Parathyroid adenoma (tissue), 2 donors: ENCODE measurements around the gene GABRG3.

Experiments used
- H2AFZ ChIP-seq: fragments of 300-600 bp; sonication (generic); one replicate; pipeline ENCODE4 v1.7.0; 2017; ENCODE audit warnings: antibody characterized with exemption, mild to moderate bottlenecking
- H3K27ac ChIP-seq: fragments of 300-600 bp; sonication (generic); one replicate; pipeline ENCODE4 v1.7.0; 2017
- H3K27me3 ChIP-seq: fragments of 300-600 bp; sonication (generic); one replicate; pipeline ENCODE4 v1.7.0; 2017; ENCODE audit warnings: low read length; ENCODE audit not compliant: control insufficient read depth, insufficient read depth
- H3K36me3 ChIP-seq: fragments of 300-600 bp; sonication (generic); one replicate; pipeline ENCODE4 v1.7.0; 2017; ENCODE audit warnings: low read length; ENCODE audit not compliant: control insufficient read depth, insufficient read depth
- H3K4me1 ChIP-seq: fragments of 300-600 bp; sonication (generic); one replicate; pipeline ENCODE4 v1.7.0; 2017; ENCODE audit warnings: control low read depth
- H3K4me2 ChIP-seq: fragments of 300-600 bp; sonication (generic); one replicate; pipeline ENCODE4 v1.7.0; 2017; ENCODE audit warnings: low read length
- H3K4me3 ChIP-seq: fragments of 300-600 bp; sonication (generic); one replicate; pipeline ENCODE4 v1.7.0; 2017; ENCODE audit warnings: low read depth, low read length
- H3K79me2 ChIP-seq: fragments of 300-600 bp; sonication (generic); one replicate; pipeline ENCODE4 v1.7.0; 2017; ENCODE audit warnings: control low read depth
- H3K9ac ChIP-seq: fragments of 300-600 bp; sonication (generic); one replicate; pipeline ENCODE4 v1.7.0; 2017; ENCODE audit warnings: mild to moderate bottlenecking
- H3K9me3 ChIP-seq: fragments of 300-600 bp; sonication (generic); one replicate; pipeline ENCODE4 v1.7.0; 2017; ENCODE audit warnings: low read length; ENCODE audit not compliant: control insufficient read depth
- TF ChIP-seq, protein P1 (sequence below): fragments of 300-600 bp; sonication (generic); IDR thresholded peaks from one replicate; pipeline ENCODE4 v1.7.0; 2017; ENCODE audit warnings: antibody characterized with exemption, mild to moderate bottlenecking
- donor health status: primary hyperparathyroidism.

The GABRG3 gene

GRCh38 chr15:27464941-27465612 is 494.1 kb downstream of the GABRG3 start:
- H3K27me3 ChIP-seq = no peaks in the 10 kb centered on the region

GRCh38 chr15:27466758-27467157 is 495.8 kb downstream of the GABRG3 start:
- Histone ChIP-seq H3K9ac (no peak overlapping the region), H3K4me1 (no peaks in the 10 kb centered on the region)
- TF ChIP-seq, protein P1, sequence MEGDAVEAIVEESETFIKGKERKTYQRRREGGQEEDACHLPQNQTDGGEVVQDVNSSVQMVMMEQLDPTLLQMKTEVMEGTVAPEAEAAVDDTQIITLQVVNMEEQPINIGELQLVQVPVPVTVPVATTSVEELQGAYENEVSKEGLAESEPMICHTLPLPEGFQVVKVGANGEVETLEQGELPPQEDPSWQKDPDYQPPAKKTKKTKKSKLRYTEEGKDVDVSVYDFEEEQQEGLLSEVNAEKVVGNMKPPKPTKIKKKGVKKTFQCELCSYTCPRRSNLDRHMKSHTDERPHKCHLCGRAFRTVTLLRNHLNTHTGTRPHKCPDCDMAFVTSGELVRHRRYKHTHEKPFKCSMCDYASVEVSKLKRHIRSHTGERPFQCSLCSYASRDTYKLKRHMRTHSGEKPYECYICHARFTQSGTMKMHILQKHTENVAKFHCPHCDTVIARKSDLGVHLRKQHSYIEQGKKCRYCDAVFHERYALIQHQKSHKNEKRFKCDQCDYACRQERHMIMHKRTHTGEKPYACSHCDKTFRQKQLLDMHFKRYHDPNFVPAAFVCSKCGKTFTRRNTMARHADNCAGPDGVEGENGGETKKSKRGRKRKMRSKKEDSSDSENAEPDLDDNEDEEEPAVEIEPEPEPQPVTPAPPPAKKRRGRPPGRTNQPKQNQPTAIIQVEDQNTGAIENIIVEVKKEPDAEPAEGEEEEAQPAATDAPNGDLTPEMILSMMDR = no peak

More at GRCh38 chr15:27464941-27465612, 494.1 kb downstream of the GABRG3 start:
- Histone ChIP-seq H3K79me2 (no peaks in the 10 kb centered on the region), H2AFZ (no peak overlapping the region), H3K4me3 (no peak overlapping the region), H3K9ac (no peak overlapping the region), H3K36me3 (no peaks in the 10 kb centered on the region), H3K4me1 (no peaks in the 10 kb centered on the region), H3K9me3 (no peaks in the 10 kb centered on the region), H3K4me2 (no peak overlapping the region), H3K27ac (no peak overlapping the region)
- TF ChIP-seq, protein P1 = no peak

GRCh38 chr15:27468151-27468591 is 497.2 kb downstream of the GABRG3 start:
- H3K9ac ChIP-seq = no peak overlapping the region

More at GRCh38 chr15:27466758-27467157, 495.8 kb downstream of the GABRG3 start:
- Histone ChIP-seq H3K36me3 (no peaks in the 10 kb centered on the region), H3K79me2 (no peaks in the 10 kb centered on the region), H3K27me3 (no peaks in the 10 kb centered on the region), H3K27ac (no peak overlapping the region), H3K9me3 (no peaks in the 10 kb centered on the region), H3K4me3 (no peak overlapping the region), H3K4me2 (no peak overlapping the region), H2AFZ (no peak overlapping the region)

DNA sequence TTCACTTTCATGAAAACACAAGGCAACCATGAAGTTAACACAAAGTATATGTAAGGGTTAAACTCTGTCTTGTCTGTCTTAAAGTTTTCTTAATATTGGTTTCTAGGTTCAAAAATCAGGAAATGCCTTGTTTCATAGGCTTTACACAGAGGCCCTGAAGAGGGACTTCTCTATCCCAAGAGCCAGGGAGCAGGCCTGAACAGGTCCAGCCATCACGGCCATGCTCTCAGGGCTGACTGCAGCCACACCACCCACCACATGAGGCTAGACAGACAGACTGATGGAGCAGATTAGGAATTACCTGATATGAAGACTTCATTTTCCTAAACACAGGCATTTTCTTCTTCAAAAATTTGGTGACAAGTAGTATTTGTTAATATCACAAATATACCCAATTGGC is 502.9 kb downstream of the GABRG3 start:
- Histone ChIP-seq H3K4me3 (no peak overlapping the region), H3K9me3 (no peaks in the 10 kb centered on the region), H3K36me3 (no peaks in the 10 kb centered on the region), H3K27me3 (no peaks in the 10 kb centered on the region), H3K4me1 (no peaks in the 10 kb centered on the region), H3K4me2 (no peak overlapping the region), H3K27ac (no peak overlapping the region), H3K9ac (no peak overlapping the region), H2AFZ (no peak overlapping the region), H3K79me2 (no peaks in the 10 kb centered on the region)
- TF ChIP-seq, protein P1 = no peak

More at GRCh38 chr15:27468151-27468591, 497.2 kb downstream of the GABRG3 start:
- no peak overlapping the region for H3K27ac ChIP-seq
- H3K4me1 ChIP-seq = no peaks in the 10 kb centered on the region
- H3K9me3 ChIP-seq = no peaks in the 10 kb centered on the region
- TF ChIP-seq, protein P1 = no peak
- H2AFZ ChIP-seq = no peak overlapping the region
- H3K27me3 ChIP-seq = no peaks in the 10 kb centered on the region
- H3K4me2 ChIP-seq = no peak overlapping the region
- no peaks in the 10 kb centered on the region for H3K79me2 ChIP-seq
- no peak overlapping the region for H3K4me3 ChIP-seq
- no peaks in the 10 kb centered on the region for H3K36me3 ChIP-seq

DNA sequence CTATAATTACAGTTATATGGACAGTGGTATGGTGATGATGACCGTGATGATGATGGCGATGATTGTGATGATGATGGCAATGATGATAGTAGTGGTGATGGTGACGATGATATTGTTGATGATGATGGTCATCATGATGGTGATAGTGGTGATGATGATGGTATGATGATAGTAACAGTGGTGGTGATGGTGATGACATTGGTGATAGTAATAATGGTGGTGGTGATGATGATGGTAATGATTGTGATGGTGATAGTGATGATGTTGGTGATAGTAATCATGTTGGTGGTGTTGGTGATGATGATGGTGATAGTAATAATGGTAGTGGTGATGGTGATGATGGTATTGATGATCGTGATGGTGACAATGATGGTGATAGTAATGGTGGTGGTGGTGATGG is 504.4 kb downstream of the GABRG3 start:
- TF ChIP-seq, protein P1 = no peak
- H3K36me3 ChIP-seq = no peaks in the 10 kb centered on the region

More for the DNA sequence above, 504.4 kb downstream of the GABRG3 start:
- Histone ChIP-seq H2AFZ (no peak overlapping the region), H3K27ac (no peak overlapping the region), H3K4me1 (no peaks in the 10 kb centered on the region), H3K27me3 (no peaks in the 10 kb centered on the region), H3K4me2 (no peak overlapping the region), H3K79me2 (no peaks in the 10 kb centered on the region), H3K4me3 (no peak overlapping the region), H3K9me3 (no peaks in the 10 kb centered on the region), H3K9ac (no peak overlapping the region)
